IPS-20b (cell line): ENCODE data around the gene CALN1.
"Not testable (repeated sequence)": the region's sequence is repeated elsewhere in the genome, so short reads cannot be mapped to it uniquely, and the experiment has no call there.

Experiments used
- H3K27ac ChIP-seq: one replicate; pipeline ENCODE4 v1.5.1; 2013; ENCODE audit warnings: low read length
- H3K27me3 ChIP-seq: 2 replicates; pipeline ENCODE4 v1.6.1; 2013; ENCODE audit warnings: mild to moderate bottlenecking, low read length, inconsistent platforms; ENCODE audit not compliant: insufficient read depth
- H3K36me3 ChIP-seq: 2 replicates; pipeline ENCODE4 v1.6.1; 2013; ENCODE audit warnings: low read depth, mild to moderate bottlenecking, inconsistent platforms, low read length, moderate library complexity; ENCODE audit not compliant: insufficient read depth
- H3K4me1 ChIP-seq: 2 replicates; pipeline ENCODE4 v1.6.1; 2013; ENCODE audit warnings: mild to moderate bottlenecking, control low read depth, inconsistent platforms, low read length, moderate library complexity; ENCODE audit not compliant: insufficient read depth
- H3K4me3 ChIP-seq: 2 replicates; pipeline ENCODE4 v1.5.1; 2013; ENCODE audit warnings: mild to moderate bottlenecking, low read length, inconsistent platforms
- H3K9ac ChIP-seq: 2 replicates; pipeline ENCODE4 v1.6.1; 2013; ENCODE audit warnings: low read depth, mild to moderate bottlenecking, inconsistent platforms, low read length, moderate library complexity
- H3K9me3 ChIP-seq: 2 replicates; pipeline ENCODE4 v1.6.1; 2013; ENCODE audit warnings: mild to moderate bottlenecking, low read depth, low read length, inconsistent platforms; ENCODE audit not compliant: insufficient read depth

The CALN1 gene

GRCh38 chr7:72080341-72080766, 331.8 kb downstream of the CALN1 start:
- no peak overlapping the region for H3K4me3 ChIP-seq
- H3K27me3 ChIP-seq: no peaks in the 10 kb centered on the region
- H3K4me1 ChIP-seq: no peaks in the 10 kb centered on the region
- no peak overlapping the region for H3K9ac ChIP-seq
- H3K27ac ChIP-seq: no peak overlapping the region
- no peaks in the 10 kb centered on the region for H3K36me3 ChIP-seq
- H3K9me3 ChIP-seq: no peaks in the 10 kb centered on the region

- H3K27ac ChIP-seq: no peak overlapping the region
- H3K4me1 ChIP-seq: no peaks in the 10 kb centered on the region
- H3K36me3 ChIP-seq: no peaks in the 10 kb centered on the region
These were observed 333.3 kb downstream of the CALN1 start for GRCh38 chr7:72078856-72079255.

GRCh38 chr7:72078301-72078700, 333.8 kb downstream of the CALN1 start:
- no peak overlapping the region for H3K27ac ChIP-seq
- no peaks in the 10 kb centered on the region for H3K9me3 ChIP-seq
- H3K27me3 ChIP-seq: no peaks in the 10 kb centered on the region
- no peaks in the 10 kb centered on the region for H3K4me1 ChIP-seq
- no peak overlapping the region for H3K4me3 ChIP-seq
- no peak overlapping the region for H3K9ac ChIP-seq
- H3K36me3 ChIP-seq: no peaks in the 10 kb centered on the region

More at GRCh38 chr7:72078856-72079255, 333.3 kb downstream of the CALN1 start:
- no peaks in the 10 kb centered on the region for H3K27me3 ChIP-seq
- no peak overlapping the region for H3K9ac ChIP-seq
- no peaks in the 10 kb centered on the region for H3K9me3 ChIP-seq
- H3K4me3 ChIP-seq: no peak overlapping the region

GRCh38 chr7:72077786-72078185, 334.4 kb downstream of the CALN1 start:
- Histone ChIP-seq H3K27me3 (no peaks in the 10 kb centered on the region), H3K4me1 (no peaks in the 10 kb centered on the region), H3K9me3 (no peaks in the 10 kb centered on the region), H3K36me3 (no peaks in the 10 kb centered on the region), H3K27ac (no peak overlapping the region), H3K4me3 (no peak overlapping the region), H3K9ac (no peak overlapping the region)

GRCh38 chr7:72072901-72073300, 339.2 kb downstream of the CALN1 start:
- no peaks in the 10 kb centered on the region for H3K36me3 ChIP-seq
- H3K27me3 ChIP-seq: no peaks in the 10 kb centered on the region
- H3K9me3 ChIP-seq: no peaks in the 10 kb centered on the region
- H3K9ac ChIP-seq: no peak overlapping the region
- no peak overlapping the region for H3K27ac ChIP-seq
- no peaks in the 10 kb centered on the region; the same call in 1 of the 2 replicates for H3K4me1 ChIP-seq
- no peak overlapping the region for H3K4me3 ChIP-seq

GRCh38 chr7:72069263-72069662, 342.9 kb downstream of the CALN1 start:
- H3K4me1 ChIP-seq: peaks cover 3% of the 10 kb centered on the region; the same call in 1 of the 2 replicates
- no peak overlapping the region for H3K9ac ChIP-seq
- no peak overlapping the region for H3K27ac ChIP-seq
- H3K9me3 ChIP-seq: no peaks in the 10 kb centered on the region
- H3K4me3 ChIP-seq: no peak overlapping the region
- H3K36me3 ChIP-seq: no peaks in the 10 kb centered on the region
- H3K27me3 ChIP-seq: no peaks in the 10 kb centered on the region

- not testable (repeated sequence) for H3K4me1 ChIP-seq, H3K36me3 ChIP-seq, H3K27ac ChIP-seq, H3K27me3 ChIP-seq, H3K4me3 ChIP-seq, H3K9ac ChIP-seq, H3K9me3 ChIP-seq
These were observed 346.4 kb downstream of the CALN1 start for GRCh38 chr7:72065764-72066163.

GRCh38 chr7:72064916-72065315, 347.2 kb downstream of the CALN1 start:
- Histone ChIP-seq H3K9ac (no peak overlapping the region), H3K4me3 (no peak overlapping the region), H3K36me3 (no peaks in the 10 kb centered on the region), H3K4me1 (peaks cover 3% of the 10 kb centered on the region; the same call in 1 of the 2 replicates), H3K27ac (no peak overlapping the region), H3K27me3 (no peaks in the 10 kb centered on the region), H3K9me3 (no peaks in the 10 kb centered on the region)

GRCh38 chr7:72063330-72063729, 348.8 kb downstream of the CALN1 start:
- Histone ChIP-seq H3K9ac (no peak overlapping the region), H3K4me1 (peaks cover 3% of the 10 kb centered on the region; the same call in 1 of the 2 replicates), H3K27me3 (no peaks in the 10 kb centered on the region), H3K36me3 (no peaks in the 10 kb centered on the region), H3K4me3 (no peak overlapping the region), H3K9me3 (no peaks in the 10 kb centered on the region), H3K27ac (no peak overlapping the region)

- Histone ChIP-seq H3K9me3 (no peaks in the 10 kb centered on the region), H3K36me3 (no peaks in the 10 kb centered on the region), H3K9ac (no peak overlapping the region), H3K4me1 (peaks cover 3% of the 10 kb centered on the region; the same call in 1 of the 2 replicates), H3K27ac (no peak overlapping the region), H3K27me3 (no peaks in the 10 kb centered on the region), H3K4me3 (no peak overlapping the region)
These were observed 349.5 kb downstream of the CALN1 start for GRCh38 chr7:72062666-72063065.

GRCh38 chr7:72059925-72060324, 352.2 kb downstream of the CALN1 start:
- Histone ChIP-seq H3K9ac (no peak overlapping the region), H3K27ac (no peak overlapping the region), H3K4me3 (no peak overlapping the region), H3K4me1 (no peaks in the 10 kb centered on the region), H3K9me3 (no peaks in the 10 kb centered on the region), H3K36me3 (no peaks in the 10 kb centered on the region), H3K27me3 (no peaks in the 10 kb centered on the region)

GRCh38 chr7:72058579-72058978, 353.6 kb downstream of the CALN1 start:
- no peak overlapping the region for H3K9ac ChIP-seq
- H3K4me3 ChIP-seq: no peak overlapping the region
- H3K4me1 ChIP-seq: no peaks in the 10 kb centered on the region
- no peak overlapping the region for H3K27ac ChIP-seq
- H3K9me3 ChIP-seq: no peaks in the 10 kb centered on the region
- no peaks in the 10 kb centered on the region for H3K27me3 ChIP-seq
- no peaks in the 10 kb centered on the region for H3K36me3 ChIP-seq

- H3K9ac ChIP-seq: no peak overlapping the region
- no peaks in the 10 kb centered on the region for H3K9me3 ChIP-seq
- H3K36me3 ChIP-seq: no peaks in the 10 kb centered on the region
- no peak overlapping the region for H3K27ac ChIP-seq
- H3K4me1 ChIP-seq: no peaks in the 10 kb centered on the region
- no peaks in the 10 kb centered on the region for H3K27me3 ChIP-seq
- H3K4me3 ChIP-seq: no peak overlapping the region
These were observed 354.3 kb downstream of the CALN1 start for GRCh38 chr7:72057796-72058195.
